GM19397 (cell line): Measurements from ENCODE around the gene CADM2.

Experiments used
- ATAC-seq: cut with Tn5 transposase; IDR thresholded peaks from one replicate; pipeline ENCODE4 v1.9.1; 2021; ENCODE audit warnings: mild to moderate bottlenecking, moderate library complexity; ENCODE audit not compliant: unreplicated experiment

CADM2 gene

DNA sequence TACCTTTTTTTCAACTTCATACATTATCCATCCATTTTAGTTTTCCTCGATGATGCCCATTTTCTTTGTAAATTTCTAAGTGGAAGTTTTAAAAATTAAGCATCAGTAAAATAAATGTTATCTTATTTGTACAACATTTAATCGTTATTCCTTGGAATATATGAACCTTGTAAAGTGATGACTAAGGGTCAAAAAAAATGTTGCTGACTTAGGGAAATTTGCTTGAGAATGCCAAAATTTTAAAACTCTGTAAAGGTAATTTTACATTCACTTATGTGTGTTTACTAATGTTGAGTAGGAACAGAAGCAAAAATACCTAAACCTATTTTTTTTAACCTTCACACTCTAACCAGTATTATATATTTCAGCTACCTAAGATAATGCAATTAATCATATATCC is 1115.0 kb downstream of the CADM2 start:
- no peak for ATAC-seq

DNA sequence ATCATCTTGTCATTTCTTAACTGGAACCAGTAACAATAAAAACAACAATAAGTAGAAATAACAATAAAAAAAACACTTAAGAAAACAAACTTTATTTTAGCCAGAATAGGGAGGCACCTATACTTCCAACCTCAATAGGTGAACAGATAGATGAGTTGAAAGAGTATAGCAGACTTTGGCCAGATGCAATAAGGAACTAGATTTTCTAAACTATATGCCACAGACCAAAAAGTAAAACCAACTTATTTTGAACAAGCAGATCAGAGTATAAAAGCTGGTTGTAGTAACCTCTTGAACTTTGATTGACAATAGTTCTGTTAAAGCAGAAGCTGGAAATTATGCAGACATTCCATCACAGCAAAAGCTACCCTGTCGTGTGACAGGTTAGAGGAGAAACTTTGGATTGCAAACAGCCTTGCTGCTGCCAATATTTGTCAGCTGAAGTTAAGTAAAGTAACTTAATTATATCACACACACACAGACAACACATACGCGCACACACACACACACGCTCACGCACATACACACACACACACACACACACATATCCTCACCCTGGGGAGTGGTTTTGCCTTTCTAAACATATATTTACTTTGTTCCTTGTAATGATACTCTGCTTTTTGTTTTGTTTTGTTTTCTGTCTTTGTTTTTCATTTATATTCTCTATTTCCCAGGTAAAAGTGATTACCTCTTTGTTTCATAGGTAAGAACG is 1128.5 kb downstream of the CADM2 start:
- no peak for ATAC-seq

DNA sequence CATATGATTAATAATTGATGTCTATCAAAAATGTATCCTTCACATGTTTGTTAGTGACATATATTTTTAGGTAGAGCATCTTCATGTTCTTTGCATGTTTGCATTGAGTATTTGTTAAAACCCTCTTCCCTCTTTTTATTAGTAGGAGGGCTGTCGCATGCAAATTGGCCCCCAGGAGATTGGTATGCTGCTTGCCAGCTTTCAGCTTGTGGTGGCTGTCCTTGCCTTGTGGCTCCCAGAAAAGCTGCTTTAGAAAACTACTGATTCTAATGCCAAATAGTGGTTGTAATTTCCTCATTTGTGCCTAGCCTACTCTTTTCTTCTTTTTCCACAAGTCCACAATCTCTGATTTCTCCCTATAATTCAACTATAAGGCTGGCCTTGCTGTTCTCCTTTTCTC is 1145.4 kb downstream of the CADM2 start:
- ATAC-seq, result no peak

DNA sequence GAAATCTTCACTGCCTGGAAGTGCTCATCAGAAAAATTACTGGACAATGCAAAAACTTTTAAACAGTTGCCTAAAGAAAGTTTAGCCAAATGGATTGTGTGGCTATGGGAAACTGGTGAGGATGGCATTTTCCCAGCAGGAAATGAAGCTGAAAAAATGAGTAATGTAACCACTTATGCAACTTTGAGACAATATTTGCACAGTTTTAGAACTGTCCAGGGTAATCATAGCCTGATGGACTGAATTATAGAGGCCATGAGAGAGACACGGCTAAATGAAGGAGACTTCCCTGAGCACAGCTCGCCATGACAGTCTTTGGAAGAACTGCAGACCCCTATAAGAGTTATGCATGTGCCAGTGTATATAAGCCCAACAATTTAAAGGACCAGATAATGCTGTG is 1150.6 kb downstream of the CADM2 start:
- ATAC-seq, result no peak
